Kidney tubule cell (primary cell): ENCODE measurements around the gene MEGF11.

Experiments used
- DNase-seq: peaks from one replicate; pipeline ENCODE4 v3.0.0-alpha.2; 2018; ENCODE audit warnings: low spot score

Gene MEGF11

GRCh38 chr15:66112388-66112787, 141.2 kb downstream of the MEGF11 start:
- DNase-seq: no peak

- no peak for DNase-seq
These were observed 142.2 kb downstream of the MEGF11 start for GRCh38 chr15:66111363-66111762.

- no peak for DNase-seq
These were observed 142.7 kb downstream of the MEGF11 start for GRCh38 chr15:66110864-66111263.

GRCh38 chr15:66109826-66110225, 143.7 kb downstream of the MEGF11 start:
- no peak for DNase-seq

GRCh38 chr15:66108483-66109265, 144.9 kb downstream of the MEGF11 start:
- DNase-seq: no peak

GRCh38 chr15:66107070-66107469, 146.5 kb downstream of the MEGF11 start:
- no peak for DNase-seq

- DNase-seq: no peak
These were observed 148.0 kb downstream of the MEGF11 start for GRCh38 chr15:66105286-66106265.

- DNase-seq: no peak
These were observed 150.3 kb downstream of the MEGF11 start for GRCh38 chr15:66103293-66103590.

GRCh38 chr15:66102563-66103292, 150.8 kb downstream of the MEGF11 start:
- no peak for DNase-seq

- no peak for DNase-seq
These were observed 151.7 kb downstream of the MEGF11 start for GRCh38 chr15:66101715-66102395.

- no peak for DNase-seq
These were observed 152.8 kb downstream of the MEGF11 start for GRCh38 chr15:66100761-66101160.

GRCh38 chr15:66099950-66100671, 153.4 kb downstream of the MEGF11 start:
- no peak for DNase-seq

- DNase-seq: no peak
These were observed 155.6 kb downstream of the MEGF11 start for GRCh38 chr15:66098022-66098363.

GRCh38 chr15:66097151-66098021, 156.2 kb downstream of the MEGF11 start:
- no peak for DNase-seq

- DNase-seq: no peak
These were observed 156.9 kb downstream of the MEGF11 start for GRCh38 chr15:66096688-66097058.

- DNase-seq: no peak
These were observed 157.5 kb downstream of the MEGF11 start for GRCh38 chr15:66095871-66096687.

- DNase-seq: no peak
These were observed 159.2 kb downstream of the MEGF11 start for GRCh38 chr15:66094331-66094730.

GRCh38 chr15:66092053-66093016, 161.2 kb downstream of the MEGF11 start:
- DNase-seq: no peak
